Left lung (tissue), 10 donors: ENCODE results near the gene ZBTB5. TPM values are rescaled to one million over a fixed set of nuclear protein-coding genes. Genes with fewer than 3 reads are reported as not detected.

Experiments used
- ATAC-seq: fragments of 200-7000 bp; cut with Tn5 transposase; one replicate; pipeline ENCODE4 v1.9.1; 2020; ENCODE audit warnings: moderate library complexity
- DNase-seq, 4 donors: peaks; one replicate each; pipeline ENCODE4 v3.0.0-alpha.2; 2013 to 2020
- H3K27ac ChIP-seq, 2 donors: fragments of 200-600 bp; sonication (generic) in 1 of 2; one replicate each; pipeline versions ENCODE4 v1.5.0 to v1.8.0; 2020 to 2021
- H3K27me3 ChIP-seq, 2 donors: fragments of 200-600 bp; sonication (generic) in 1 of 2; one replicate each; pipeline versions ENCODE4 v1.5.0 to v1.8.0; 2020 to 2021
- H3K36me3 ChIP-seq, 2 donors: fragments of 200-600 bp; sonication (generic) in 1 of 2; one replicate each; pipeline versions ENCODE4 v1.5.0 to v1.8.0; 2020 to 2021
- H3K4me1 ChIP-seq, 2 donors: fragments of 200-600 bp; one replicate each; pipeline ENCODE4 v1.8.0; 2021
- H3K4me3 ChIP-seq, 2 donors: fragments of 200-600 bp; sonication (generic) in 1 of 2; one replicate each; pipeline versions ENCODE4 v1.5.0 to v1.8.0; 2020 to 2021; ENCODE audit warnings: mild to moderate bottlenecking in 1 of 2
- H3K9me3 ChIP-seq, 2 donors: fragments of 200-600 bp; sonication (generic) in 1 of 2; one replicate each; pipeline versions ENCODE4 v1.5.0 to v1.8.0; 2020 to 2021
- CTCF ChIP-seq, 2 donors: fragments of 200-600 bp; sonication (generic) in 1 of 2; IDR thresholded peaks; one replicate each; pipeline versions ENCODE4 v1.5.0 to v1.8.0; 2021; ENCODE audit warnings: antibody characterized with exemption in 2 of 2
- intact Hi-C, 2 donors: fragments of 100-400 bp; cut with DNase I; formaldehyde crosslinking; loops; one replicate each; pipeline versions ENCODE4 v1.11.2 to v1.14.2; 2022
- polyA plus RNA-seq, 6 donors: library from polyadenylated mRNA; unstranded; fragments of 120-200 nt; gene quantifications; one replicate each; pipeline ENCODE4 v1.2.1, GENCODE V29; 2013; ENCODE audit not compliant: insufficient read length in 6 of 6
- total RNA-seq, 2 donors: library from RNA; stranded (reverse); fragmentation: NEBNext Ultra II Directional; extraction: Animal tissue kit (Norgen Biotek cat#: 25700); gene quantifications; one replicate each; pipeline ENCODE4 v1.2.1, GENCODE V29; 2021
- donor health status: DM: no; HTN: yes; CAD: no.
- donor health status: DM: no; HTN: no; CAD: no.

Gene ZBTB5
- total and polyA plus RNA-seq, 8 donors: 7.5 to 28.5 (median 26.1) TPM

- Histone ChIP-seq H3K4me3 (no peak overlapping the region), H3K27ac (no peak overlapping the region), H3K9me3 (no peaks in the 10 kb centered on the region), H3K36me3 (no peaks in the 10 kb centered on the region), H3K4me1 (peaks cover 18 to 30% of the 10 kb centered on the region in 2 donors), H3K27me3 (no peaks in the 10 kb centered on the region)
- ATAC-seq: no peak
- intact Hi-C loops: no loop called here
- no peak for DNase-seq
- no peak for TF ChIP-seq CTCF (IDR thresholded peaks at IDR 0.05)
Observed at GRCh38 chr9:37420271-37421215, 44.7 kb downstream of the ZBTB5 start.

- Histone ChIP-seq H3K36me3 (no peaks in the 10 kb centered on the region), H3K27ac (no peak overlapping the region), H3K4me1 (peaks cover 20 to 27% of the 10 kb centered on the region in 2 donors), H3K27me3 (no peaks in the 10 kb centered on the region), H3K4me3 (no peak overlapping the region), H3K9me3 (no peaks in the 10 kb centered on the region)
- intact Hi-C loops: no loop called here
- ATAC-seq: no peak
- no peak for DNase-seq
- no peak for TF ChIP-seq CTCF (IDR thresholded peaks at IDR 0.05)
Observed at GRCh38 chr9:37419204-37419603, 46.0 kb downstream of the ZBTB5 start.

GRCh38 chr9:37417857-37418618, 47.2 kb downstream of the ZBTB5 start:
- intact Hi-C loops: no loop called here
- Histone ChIP-seq H3K27me3 (no peaks in the 10 kb centered on the region), H3K4me1 (peaks cover 9 to 15% of the 10 kb centered on the region in 2 donors), H3K4me3 (no peak overlapping the region), H3K27ac (no peak overlapping the region), H3K9me3 (no peaks in the 10 kb centered on the region), H3K36me3 (no peaks in the 10 kb centered on the region)
- DNase-seq (no peak), ATAC-seq (no peak)
- TF ChIP-seq CTCF (IDR thresholded peaks at IDR 0.05): no peak

- Histone ChIP-seq H3K36me3 (no peaks in the 10 kb centered on the region), H3K9me3 (no peaks in the 10 kb centered on the region), H3K27me3 (no peaks in the 10 kb centered on the region), H3K27ac (no peak overlapping the region), H3K4me1 (peaks cover 9 to 14% of the 10 kb centered on the region in 2 donors), H3K4me3 (no peak overlapping the region)
- intact Hi-C loops: no loop called here
- TF ChIP-seq CTCF (IDR thresholded peaks at IDR 0.05): no peak
- ATAC-seq: no peak
- DNase-seq: no peak
Observed at GRCh38 chr9:37417252-37417803, 47.9 kb downstream of the ZBTB5 start.
